Measurements from ENCODE around the gene OR6V1.

GRCh38 chr7:143015926-143016490 lies 36.1 kb upstream of the OR6V1 start:
- TF ChIP-seq CTCF (IDR thresholded peaks at IDR 0.05 in 2 of 3, conservative IDR thresholded peaks at IDR 0.05 in 1 of 3; ENCODE audit: control insufficient read depth in 2 of 3, extremely low read depth in 1 of 3, insufficient read depth in 1 of 3, low read depth in 3 of 3, low read length in 3 of 3) (no peak), SIN3A (IDR thresholded peaks at IDR 0.05; ENCODE audit: low read depth, low read length) (no peak), POLR2A (IDR thresholded peaks at IDR 0.05; ENCODE audit: low read depth, low read length) (no peak), RFX5 (IDR thresholded peaks at IDR 0.05; ENCODE audit: low read depth, low read length) (no peak), ZNF384 (IDR thresholded peaks at IDR 0.05; ENCODE audit: borderline replicate concordance, low read depth, low read length) (no peak), POLR2AphosphoS5 (IDR thresholded peaks at IDR 0.05; ENCODE audit: low read length) (no peak), PBX3 (IDR thresholded peaks at IDR 0.05; ENCODE audit: insufficient replicate concordance, low read depth, low read length) (no peak), PKNOX1 (IDR thresholded peaks at IDR 0.05) (no peak; the same call in 1 of the 2 replicates), IKZF2 (IDR thresholded peaks at IDR 0.05) (no peak)
